T-helper 2 cell treated with Interferon-gamma antibody and Interleukin-4, amounts not matched to agents 5 μg/mL and 100 μg/mL, for 36 hours (primary cell): ENCODE data around the gene SORL1.

Experiments used
- DNase-seq: peaks from one replicate; pipeline ENCODE4 v3.0.0; 2021; ENCODE audit warnings: low spot score
- H3K27ac Mint-ChIP-seq: one replicate; pipeline ENCODE4 v1.8.0; 2021; ENCODE audit warnings: mild to moderate bottlenecking, mixed read lengths
- H3K27me3 Mint-ChIP-seq: one replicate; pipeline ENCODE4 v1.8.0; 2021; ENCODE audit warnings: low read depth, mixed read lengths
- H3K36me3 Mint-ChIP-seq: one replicate; pipeline ENCODE4 v1.8.0; 2021; ENCODE audit warnings: low read depth, mixed read lengths
- H3K4me1 Mint-ChIP-seq: one replicate; pipeline ENCODE4 v1.8.0; 2021; ENCODE audit warnings: low read depth, mixed read lengths
- H3K4me3 Mint-ChIP-seq: one replicate; pipeline ENCODE4 v1.8.0; 2022; ENCODE audit warnings: mild to moderate bottlenecking, moderate library complexity, mixed read lengths
- H3K9me3 Mint-ChIP-seq: one replicate; pipeline ENCODE4 v1.8.0; 2021; ENCODE audit warnings: mixed read lengths

Gene SORL1

DNA sequence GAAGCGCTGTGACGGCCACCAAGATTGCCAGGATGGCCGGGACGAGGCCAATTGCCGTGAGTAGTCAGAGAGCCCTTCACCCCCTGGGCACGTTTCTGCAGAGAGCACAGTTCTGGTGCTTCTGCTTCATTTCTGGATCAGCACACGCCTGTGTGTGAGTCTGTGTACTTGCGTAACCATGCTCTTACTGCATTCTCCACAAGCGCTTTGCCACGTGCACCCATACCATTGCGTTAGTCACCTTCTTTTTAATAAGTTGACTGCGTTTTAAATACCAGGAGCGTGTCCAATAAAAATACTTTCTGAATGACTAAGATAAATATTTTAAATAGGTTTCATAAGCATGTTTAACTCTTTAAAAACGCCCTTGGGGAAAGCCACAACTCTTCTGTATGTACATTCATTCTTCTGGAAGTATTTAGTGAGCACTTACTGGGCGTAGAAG lies 143.6 kb downstream of the SORL1 start:
- H3K36me3 Mint-ChIP-seq, result peaks cover 69% of the 10 kb centered on the region
- no peak overlapping the region for H3K27ac Mint-ChIP-seq

GRCh38 chr11:121596195-121597155 lies 144.4 kb downstream of the SORL1 start:
- H3K9me3 Mint-ChIP-seq, result no peaks in the 10 kb centered on the region
- H3K27me3 Mint-ChIP-seq, result no peaks in the 10 kb centered on the region
- no peaks in the 10 kb centered on the region for H3K4me1 Mint-ChIP-seq
- no peak for DNase-seq
- peaks cover 64% of the 10 kb centered on the region for H3K36me3 Mint-ChIP-seq
- no peak overlapping the region for H3K4me3 Mint-ChIP-seq
- H3K27ac Mint-ChIP-seq, result no peak overlapping the region

More for the DNA sequence above, 143.6 kb downstream of the SORL1 start:
- Mint-ChIP-seq H3K9me3 (no peaks in the 10 kb centered on the region), H3K4me1 (peaks cover 3% of the 10 kb centered on the region), H3K27me3 (no peaks in the 10 kb centered on the region), H3K4me3 (no peak overlapping the region)
- no peak for DNase-seq

GRCh38 chr11:121603316-121603715 lies 151.2 kb downstream of the SORL1 start:
- Mint-ChIP-seq H3K9me3 (no peaks in the 10 kb centered on the region), H3K4me3 (no peak overlapping the region), H3K27me3 (no peaks in the 10 kb centered on the region), H3K36me3 (peaks cover 65% of the 10 kb centered on the region), H3K4me1 (no peaks in the 10 kb centered on the region), H3K27ac (no peak overlapping the region)
- no peak for DNase-seq

DNA sequence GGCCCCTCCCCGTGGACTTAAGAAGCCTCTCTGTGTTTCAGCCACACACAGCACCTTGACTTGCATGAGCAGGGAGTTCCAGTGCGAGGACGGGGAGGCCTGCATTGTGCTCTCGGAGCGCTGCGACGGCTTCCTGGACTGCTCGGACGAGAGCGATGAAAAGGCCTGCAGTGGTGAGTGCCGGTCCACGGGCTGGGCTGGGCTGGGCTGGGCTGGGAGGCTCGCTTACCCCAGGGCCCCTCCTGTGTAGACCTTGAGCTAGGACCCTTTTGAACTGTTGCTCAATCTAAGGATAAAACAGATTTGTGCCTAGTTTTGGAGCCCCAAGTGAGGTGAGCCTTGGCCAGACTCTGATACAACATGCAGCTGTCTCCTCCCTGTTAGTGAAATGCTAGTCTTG lies 152.0 kb downstream of the SORL1 start:
- Mint-ChIP-seq H3K4me1 (no peaks in the 10 kb centered on the region), H3K27ac (no peak overlapping the region), H3K27me3 (no peaks in the 10 kb centered on the region), H3K36me3 (peaks cover 68% of the 10 kb centered on the region), H3K4me3 (no peak overlapping the region), H3K9me3 (no peaks in the 10 kb centered on the region)
- no peak for DNase-seq

DNA sequence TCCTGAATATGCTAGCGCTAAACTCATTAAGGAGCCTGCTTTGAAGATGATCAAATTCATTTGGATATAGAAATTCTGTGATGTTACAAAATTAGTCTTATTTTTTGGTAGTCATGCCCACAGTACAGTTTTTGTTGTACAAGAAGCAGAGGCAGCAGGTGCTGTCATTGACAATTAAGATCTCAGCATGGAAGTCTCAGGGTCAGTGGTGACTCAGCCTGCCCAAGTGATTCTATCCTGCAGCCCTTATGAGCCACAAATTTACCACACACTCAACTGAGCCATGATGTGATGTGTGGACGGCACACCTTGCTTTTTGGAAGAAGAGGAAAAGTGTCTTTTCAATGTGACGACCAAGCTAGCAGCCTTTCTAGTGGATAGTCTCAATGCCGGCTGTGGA lies 154.2 kb downstream of the SORL1 start:
- H3K27me3 Mint-ChIP-seq, result no peaks in the 10 kb centered on the region
- no peak overlapping the region for H3K4me3 Mint-ChIP-seq
- H3K4me1 Mint-ChIP-seq, result no peaks in the 10 kb centered on the region
- DNase-seq, result no peak
- peaks cover 74% of the 10 kb centered on the region for H3K36me3 Mint-ChIP-seq
- no peaks in the 10 kb centered on the region for H3K9me3 Mint-ChIP-seq
- no peak overlapping the region for H3K27ac Mint-ChIP-seq

- DNase-seq, result no peak
- Mint-ChIP-seq H3K36me3 (peaks cover 73% of the 10 kb centered on the region), H3K27me3 (no peaks in the 10 kb centered on the region), H3K9me3 (no peaks in the 10 kb centered on the region), H3K27ac (no peak overlapping the region), H3K4me1 (no peaks in the 10 kb centered on the region), H3K4me3 (no peak overlapping the region)
Measured at GRCh38 chr11:121607341-121607740, 155.2 kb downstream of the SORL1 start.

DNA sequence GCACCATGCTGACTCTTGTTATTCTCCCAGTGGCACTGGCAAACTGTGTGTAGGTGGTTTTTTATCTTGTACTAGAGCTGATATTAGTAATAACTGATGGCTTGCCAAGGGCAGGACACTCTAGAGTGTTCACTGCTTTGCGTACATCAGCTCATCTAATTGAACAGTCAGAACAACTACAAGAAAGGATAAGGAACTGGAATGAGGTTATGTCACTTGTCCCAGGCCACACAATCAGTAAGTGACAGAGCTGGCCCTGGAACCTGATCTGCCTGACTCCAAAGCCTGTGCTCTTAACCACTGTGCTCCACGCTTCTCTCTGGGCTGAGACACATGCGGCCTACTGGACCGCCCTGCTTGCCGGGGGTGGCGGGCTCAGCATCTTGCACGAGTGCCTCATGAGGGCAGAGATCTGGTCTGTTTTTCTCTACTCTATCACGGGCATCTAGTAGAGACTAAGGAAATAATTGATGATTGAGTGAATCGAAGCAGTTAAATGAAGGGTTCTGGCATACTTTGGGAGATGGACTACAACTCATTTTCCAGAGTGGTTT lies 156.5 kb downstream of the SORL1 start:
- no peaks in the 10 kb centered on the region for H3K27me3 Mint-ChIP-seq
- no peaks in the 10 kb centered on the region for H3K4me1 Mint-ChIP-seq
- no peak overlapping the region for H3K27ac Mint-ChIP-seq
- no peak overlapping the region for H3K4me3 Mint-ChIP-seq
- no peaks in the 10 kb centered on the region for H3K9me3 Mint-ChIP-seq
- peaks cover 73% of the 10 kb centered on the region for H3K36me3 Mint-ChIP-seq
- DNase-seq, result no peak

- Mint-ChIP-seq H3K36me3 (peaks cover 71% of the 10 kb centered on the region), H3K4me3 (no peak overlapping the region), H3K9me3 (no peaks in the 10 kb centered on the region), H3K27ac (no peak overlapping the region), H3K27me3 (no peaks in the 10 kb centered on the region), H3K4me1 (no peaks in the 10 kb centered on the region)
- no peak for DNase-seq
Measured at GRCh38 chr11:121610706-121611105, 158.6 kb downstream of the SORL1 start.

DNA sequence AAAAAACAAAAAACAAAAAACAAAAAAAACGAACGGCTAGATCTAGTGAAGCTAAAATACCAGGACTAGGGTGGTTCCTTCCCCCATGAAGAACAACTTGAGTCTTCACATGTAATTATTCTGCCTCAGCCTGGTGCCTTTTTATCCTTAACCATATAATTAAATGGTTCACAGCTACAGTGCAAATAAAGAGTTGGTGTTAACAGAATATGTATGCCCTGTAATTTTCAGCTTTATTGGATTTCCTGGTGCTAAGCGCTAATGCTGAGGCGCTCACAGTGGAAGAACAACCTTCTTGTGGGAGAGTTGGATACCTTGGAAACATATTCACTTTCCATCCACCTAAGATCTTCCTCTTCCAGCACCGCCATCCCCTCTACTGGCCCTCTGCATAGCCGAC lies 159.1 kb downstream of the SORL1 start:
- Mint-ChIP-seq H3K4me1 (no peaks in the 10 kb centered on the region), H3K4me3 (no peak overlapping the region), H3K9me3 (no peaks in the 10 kb centered on the region), H3K36me3 (peaks cover 75% of the 10 kb centered on the region), H3K27me3 (no peaks in the 10 kb centered on the region), H3K27ac (no peak overlapping the region)
- no peak for DNase-seq

DNA sequence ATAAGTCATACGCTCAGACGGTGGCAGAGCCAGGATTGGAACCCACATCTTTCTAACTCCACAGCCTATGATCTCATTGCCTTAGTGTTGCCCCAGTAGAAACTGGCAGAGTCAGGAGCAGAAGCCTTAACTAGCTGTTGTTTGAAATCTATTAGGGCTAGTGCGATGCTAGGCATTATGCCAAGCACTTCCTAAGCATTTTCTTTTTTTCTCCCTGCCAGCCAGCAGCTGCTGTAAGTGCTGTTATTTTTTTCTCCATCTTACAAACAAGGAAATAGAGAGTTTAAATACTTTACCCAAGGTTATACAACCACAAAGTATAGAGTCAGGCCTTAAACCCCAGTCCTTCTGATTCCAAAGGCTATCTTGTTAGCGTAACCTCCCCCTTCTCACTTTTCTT lies 161.6 kb downstream of the SORL1 start:
- Mint-ChIP-seq H3K4me1 (no peaks in the 10 kb centered on the region), H3K27ac (no peak overlapping the region), H3K4me3 (no peak overlapping the region), H3K36me3 (peaks cover 61% of the 10 kb centered on the region), H3K9me3 (no peaks in the 10 kb centered on the region), H3K27me3 (no peaks in the 10 kb centered on the region)
- no peak for DNase-seq

GRCh38 chr11:121614636-121615240 lies 162.6 kb downstream of the SORL1 start:
- Mint-ChIP-seq H3K9me3 (no peaks in the 10 kb centered on the region), H3K4me1 (no peaks in the 10 kb centered on the region), H3K27ac (no peak overlapping the region), H3K36me3 (peaks cover 57% of the 10 kb centered on the region), H3K27me3 (no peaks in the 10 kb centered on the region), H3K4me3 (no peak overlapping the region)
- no peak for DNase-seq

GRCh38 chr11:121615501-121615900 lies 163.4 kb downstream of the SORL1 start:
- Mint-ChIP-seq H3K9me3 (no peaks in the 10 kb centered on the region), H3K4me3 (no peak overlapping the region), H3K4me1 (no peaks in the 10 kb centered on the region), H3K27me3 (no peaks in the 10 kb centered on the region), H3K27ac (no peak overlapping the region), H3K36me3 (peaks cover 52% of the 10 kb centered on the region)
- DNase-seq, result no peak

GRCh38 chr11:121618516-121618915 lies 166.4 kb downstream of the SORL1 start:
- Mint-ChIP-seq H3K27ac (no peak overlapping the region), H3K27me3 (no peaks in the 10 kb centered on the region), H3K4me3 (no peak overlapping the region), H3K4me1 (peaks cover 3% of the 10 kb centered on the region), H3K36me3 (peaks cover 63% of the 10 kb centered on the region), H3K9me3 (no peaks in the 10 kb centered on the region)
- no peak for DNase-seq

- Mint-ChIP-seq H3K9me3 (no peaks in the 10 kb centered on the region), H3K36me3 (peaks cover 57% of the 10 kb centered on the region), H3K27me3 (no peaks in the 10 kb centered on the region), H3K4me3 (no peak overlapping the region), H3K4me1 (peaks cover 3% of the 10 kb centered on the region), H3K27ac (no peak overlapping the region)
- DNase-seq, result no peak
Measured at GRCh38 chr11:121625777-121626506, 173.8 kb downstream of the SORL1 start.
